Measurements from ENCODE around the gene XPNPEP3. TPM values are rescaled to one million over a fixed set of nuclear protein-coding genes. Genes with fewer than 3 reads are reported as not detected.

Gene XPNPEP3
- total and polyA plus RNA-seq, 2 experiments from 2014 or later: 6.4 to 11.3 TPM

GRCh38 chr22:40826984-40827741 is 29.8 kb upstream of the XPNPEP3 start:
- H3K27ac ChIP-seq: no peak overlapping the region
- peaks cover 71% of the 10 kb centered on the region for H3K36me3 ChIP-seq (ENCODE audit: low read depth)
- H3F3A ChIP-seq (ENCODE audit: insufficient read depth): peaks cover 15% of the 10 kb centered on the region; the same call in 1 of the 2 replicates
- no peak for TF ChIP-seq EZH2 (IDR thresholded peaks at IDR 0.05; ENCODE audit: insufficient read depth, poor library complexity, severe bottlenecking)
- TF ChIP-seq EZH2phosphoT487 (IDR thresholded peaks at IDR 0.05; ENCODE audit: insufficient read depth, low read depth): no peak
- DNase-seq: no peak
- H3K4me1 ChIP-seq (ENCODE audit: insufficient read depth): no peaks in the 10 kb centered on the region
- H3K9me2 ChIP-seq (ENCODE audit: insufficient read depth): no peaks in the 10 kb centered on the region
- H4K20me1 ChIP-seq (ENCODE audit: insufficient read depth): no peaks in the 10 kb centered on the region
- no peak overlapping the region for H3K4me2 ChIP-seq (ENCODE audit: unreplicated experiment)
- no peak overlapping the region for H2AFZ ChIP-seq
- H3K79me2 ChIP-seq (ENCODE audit: insufficient read depth): peaks cover 13% of the 10 kb centered on the region; the same call in 1 of the 2 replicates
- H3K4me3 ChIP-seq: no peak overlapping the region
- in situ Hi-C loops (cut with MboI): no loop called here
- H3K9me3 ChIP-seq (ENCODE audit: low read depth): no peaks in the 10 kb centered on the region
- WGBS, 2 experiments (ENCODE audit: low coverage in 1 of 2, low lambda C conversion rate in 2 of 2, missing lambda C conversion rate in 2 of 2): 85 to 87% methylated on average over 7 of the region's 7 CpGs
- no peaks in the 10 kb centered on the region for H3K27me3 ChIP-seq (replicated peaks; ENCODE audit: insufficient read depth)
- H3K9ac ChIP-seq: no peak overlapping the region

GRCh38 chr22:40829131-40829530 is 27.8 kb upstream of the XPNPEP3 start:
- no peak overlapping the region for H3K27ac ChIP-seq
- 96 to 98% methylated on average over 6 of the region's 6 CpGs for WGBS, 2 experiments (ENCODE audit: low coverage in 1 of 2, low lambda C conversion rate in 2 of 2, missing lambda C conversion rate in 2 of 2)
- no peaks in the 10 kb centered on the region for H3K9me2 ChIP-seq (ENCODE audit: insufficient read depth)
- H3K27me3 ChIP-seq (replicated peaks; ENCODE audit: insufficient read depth): no peaks in the 10 kb centered on the region
- H3K4me3 ChIP-seq: no peak overlapping the region
- H4K20me1 ChIP-seq (ENCODE audit: insufficient read depth): no peaks in the 10 kb centered on the region
- no peak for DNase-seq
- no peaks in the 10 kb centered on the region for H3K9me3 ChIP-seq (ENCODE audit: low read depth)
- peaks cover 74% of the 10 kb centered on the region for H3K36me3 ChIP-seq (ENCODE audit: low read depth)
- H3K4me1 ChIP-seq (ENCODE audit: insufficient read depth): no peaks in the 10 kb centered on the region
- H2AFZ ChIP-seq: no peak overlapping the region
- no peak overlapping the region for H3K4me2 ChIP-seq (ENCODE audit: unreplicated experiment)
- TF ChIP-seq EZH2phosphoT487 (IDR thresholded peaks at IDR 0.05; ENCODE audit: insufficient read depth, low read depth) (no peak), EZH2 (IDR thresholded peaks at IDR 0.05; ENCODE audit: insufficient read depth, poor library complexity, severe bottlenecking) (no peak)
- in situ Hi-C loops (cut with MboI): no loop called here
- peaks cover 28% of the 10 kb centered on the region; the same call in 1 of the 2 replicates for H3K79me2 ChIP-seq (ENCODE audit: insufficient read depth)
- peaks cover 4% of the 10 kb centered on the region; the same call in 1 of the 2 replicates for H3F3A ChIP-seq (ENCODE audit: insufficient read depth)
- no peak overlapping the region for H3K9ac ChIP-seq

GRCh38 chr22:40834619-40835018 is 22.3 kb upstream of the XPNPEP3 start:
- in situ Hi-C loops (cut with MboI): no loop called here
- Histone ChIP-seq H3K9me3 (ENCODE audit: low read depth) (no peaks in the 10 kb centered on the region), H3K4me1 (ENCODE audit: insufficient read depth) (no peaks in the 10 kb centered on the region), H3K4me2 (ENCODE audit: unreplicated experiment) (no peak overlapping the region), H3K27ac (no peak overlapping the region), H3K79me2 (ENCODE audit: insufficient read depth) (peaks cover 70% of the 10 kb centered on the region), H3K9ac (no peak overlapping the region), H3F3A (ENCODE audit: insufficient read depth) (peaks cover 4% of the 10 kb centered on the region; the same call in 1 of the 2 replicates), H3K4me3 (no peak overlapping the region), H3K9me2 (ENCODE audit: insufficient read depth) (no peaks in the 10 kb centered on the region), H4K20me1 (ENCODE audit: insufficient read depth) (no peaks in the 10 kb centered on the region), H2AFZ (no peak overlapping the region), H3K36me3 (ENCODE audit: low read depth) (peaks cover 82% of the 10 kb centered on the region), H3K27me3 (replicated peaks; ENCODE audit: insufficient read depth) (no peaks in the 10 kb centered on the region)
- no peak for TF ChIP-seq EZH2phosphoT487 (IDR thresholded peaks at IDR 0.05; ENCODE audit: insufficient read depth, low read depth)
- no peak for TF ChIP-seq EZH2 (IDR thresholded peaks at IDR 0.05; ENCODE audit: insufficient read depth, poor library complexity, severe bottlenecking)
- WGBS, 2 experiments (ENCODE audit: low coverage in 1 of 2, low lambda C conversion rate in 2 of 2, missing lambda C conversion rate in 2 of 2): 97 to 98% methylated on average over 3 of the region's 3 CpGs
- no peak for DNase-seq

- Histone ChIP-seq H4K20me1 (ENCODE audit: insufficient read depth) (no peaks in the 10 kb centered on the region; the same call in 1 of the 2 replicates), H3K9me2 (ENCODE audit: insufficient read depth) (no peaks in the 10 kb centered on the region), H3K27me3 (replicated peaks; ENCODE audit: insufficient read depth) (no peaks in the 10 kb centered on the region), H3K9me3 (ENCODE audit: low read depth) (no peaks in the 10 kb centered on the region), H2AFZ (no peak overlapping the region), H3K9ac (no peak overlapping the region), H3K27ac (no peak overlapping the region), H3K4me2 (ENCODE audit: unreplicated experiment) (no peak overlapping the region), H3F3A (ENCODE audit: insufficient read depth) (no peaks in the 10 kb centered on the region), H3K79me2 (ENCODE audit: insufficient read depth) (peaks cover 82% of the 10 kb centered on the region), H3K4me1 (ENCODE audit: insufficient read depth) (no peaks in the 10 kb centered on the region), H3K36me3 (ENCODE audit: low read depth) (peaks cover 71% of the 10 kb centered on the region), H3K4me3 (no peak overlapping the region)
- 99 to 100% methylated on average over 3 of the region's 3 CpGs for WGBS, 2 experiments (ENCODE audit: low coverage in 1 of 2, low lambda C conversion rate in 2 of 2, missing lambda C conversion rate in 2 of 2)
- in situ Hi-C loops (cut with MboI): no loop called here
- no peak for TF ChIP-seq EZH2 (IDR thresholded peaks at IDR 0.05; ENCODE audit: insufficient read depth, poor library complexity, severe bottlenecking)
- no peak for TF ChIP-seq EZH2phosphoT487 (IDR thresholded peaks at IDR 0.05; ENCODE audit: insufficient read depth, low read depth)
- DNase-seq: no peak
These were observed 18.5 kb upstream of the XPNPEP3 start for GRCh38 chr22:40838486-40838885.
